Measurements from ENCODE around the gene B3GNT5.
A peak's percentile ranks its signal among the peaks of the same experiment; 100 is the strongest.

Gene B3GNT5

DNA sequence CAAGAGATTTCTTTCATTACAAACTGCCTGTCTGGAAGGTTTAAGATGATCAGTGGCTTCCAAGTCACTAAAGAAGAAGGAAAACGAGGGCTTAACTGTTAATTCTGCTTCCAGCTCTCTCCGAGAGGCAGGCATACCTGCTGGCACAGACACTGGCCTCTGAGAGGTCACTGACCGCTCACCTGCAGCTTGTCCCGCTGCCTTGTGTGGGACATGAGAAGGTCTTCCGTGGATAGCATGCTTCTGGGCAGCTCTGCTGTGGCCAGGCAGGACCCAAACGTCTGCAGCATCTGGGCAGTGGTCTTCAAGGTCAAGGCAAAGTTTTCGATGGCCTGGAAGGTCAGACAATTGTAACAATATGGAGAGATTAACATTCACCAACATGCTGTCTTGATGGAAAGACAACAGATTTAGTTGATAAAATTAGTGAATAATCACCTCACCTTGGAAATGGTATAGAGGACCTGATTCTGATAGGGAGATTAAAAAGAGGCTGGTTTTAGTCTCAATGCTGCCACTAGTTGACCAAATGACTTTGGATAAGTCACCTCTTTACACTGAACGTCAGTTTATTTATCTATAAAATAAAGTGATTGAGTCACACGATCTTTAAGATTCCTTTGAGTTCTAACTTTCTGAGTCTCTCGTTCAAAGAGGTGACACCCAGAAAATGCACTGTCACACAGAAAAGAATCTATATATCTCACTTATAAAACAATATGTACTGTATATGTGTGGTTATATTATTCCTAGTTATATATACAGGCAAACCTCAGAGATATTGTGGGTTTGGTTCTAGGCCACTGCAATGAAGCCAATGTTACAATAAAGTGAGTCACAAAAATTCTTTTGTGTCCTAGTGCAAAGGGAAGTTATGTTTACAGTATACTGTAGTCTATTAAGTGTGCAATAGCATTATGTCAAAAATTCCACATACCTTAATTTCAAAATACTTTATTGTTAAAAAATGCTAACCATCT lies 65.1 kb downstream of the B3GNT5 start:
- DNase-seq (ENCODE audit: low read depth, low spot score), result peak; percentile 65

DNA sequence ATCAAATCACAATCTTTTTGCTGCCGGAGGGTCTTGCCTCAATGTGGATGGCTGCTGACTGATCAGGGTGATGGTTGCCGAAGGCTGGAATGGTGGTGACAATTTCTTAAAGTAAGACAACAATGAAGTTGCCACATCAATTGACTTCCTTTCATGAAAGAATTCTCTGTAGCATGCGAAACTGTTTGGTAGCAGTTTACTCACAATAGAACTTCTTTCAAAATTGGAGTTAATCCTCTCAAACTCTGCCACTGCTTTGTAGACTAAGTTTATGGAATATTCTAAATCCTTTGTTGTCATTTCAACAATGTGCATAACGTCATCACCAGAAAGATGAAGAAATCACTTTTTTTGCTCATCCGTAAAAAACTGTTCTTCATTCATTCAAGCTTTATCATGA lies 65.8 kb downstream of the B3GNT5 start:
- TF ChIP-seq, protein P1, sequence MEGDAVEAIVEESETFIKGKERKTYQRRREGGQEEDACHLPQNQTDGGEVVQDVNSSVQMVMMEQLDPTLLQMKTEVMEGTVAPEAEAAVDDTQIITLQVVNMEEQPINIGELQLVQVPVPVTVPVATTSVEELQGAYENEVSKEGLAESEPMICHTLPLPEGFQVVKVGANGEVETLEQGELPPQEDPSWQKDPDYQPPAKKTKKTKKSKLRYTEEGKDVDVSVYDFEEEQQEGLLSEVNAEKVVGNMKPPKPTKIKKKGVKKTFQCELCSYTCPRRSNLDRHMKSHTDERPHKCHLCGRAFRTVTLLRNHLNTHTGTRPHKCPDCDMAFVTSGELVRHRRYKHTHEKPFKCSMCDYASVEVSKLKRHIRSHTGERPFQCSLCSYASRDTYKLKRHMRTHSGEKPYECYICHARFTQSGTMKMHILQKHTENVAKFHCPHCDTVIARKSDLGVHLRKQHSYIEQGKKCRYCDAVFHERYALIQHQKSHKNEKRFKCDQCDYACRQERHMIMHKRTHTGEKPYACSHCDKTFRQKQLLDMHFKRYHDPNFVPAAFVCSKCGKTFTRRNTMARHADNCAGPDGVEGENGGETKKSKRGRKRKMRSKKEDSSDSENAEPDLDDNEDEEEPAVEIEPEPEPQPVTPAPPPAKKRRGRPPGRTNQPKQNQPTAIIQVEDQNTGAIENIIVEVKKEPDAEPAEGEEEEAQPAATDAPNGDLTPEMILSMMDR (IDR thresholded peaks at IDR 0.05; ENCODE audit: low read depth, low read length), result no peak
- in situ Hi-C loops (cut with HindIII; ENCODE audit: low sequenced_read_pairs), result no loop called here
- DNase-seq (ENCODE audit: low read depth, low spot score), result no peak

More for the DNA sequence above, 65.1 kb downstream of the B3GNT5 start:
- no peak overlapping the region for H3K4me3 ChIP-seq (ENCODE audit: low read depth, low read length)
- in situ Hi-C loops (cut with HindIII; ENCODE audit: low sequenced_read_pairs), result no loop called here
- TF ChIP-seq, protein P1 (IDR thresholded peaks at IDR 0.05; ENCODE audit: low read depth, low read length), result no peak

DNA sequence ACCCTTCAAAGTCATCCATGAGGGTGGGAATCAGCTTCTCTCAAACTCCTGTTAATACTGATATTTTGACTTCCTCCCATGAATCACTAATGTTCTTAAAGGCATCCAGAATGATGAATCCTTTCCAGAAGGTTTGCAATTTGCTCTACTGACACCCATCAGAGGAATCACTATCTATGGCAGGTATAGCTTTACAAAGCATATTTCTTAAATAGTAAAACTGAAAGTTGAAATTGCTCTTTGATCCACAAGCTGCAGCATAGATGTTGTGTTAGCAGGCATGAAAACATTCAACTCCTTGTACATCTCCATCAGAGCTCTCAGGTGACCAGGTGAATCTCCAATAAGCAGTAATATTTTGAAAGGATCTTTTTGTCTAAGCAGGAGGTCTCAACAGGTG lies 66.3 kb downstream of the B3GNT5 start:
- TF ChIP-seq, protein P1 (IDR thresholded peaks at IDR 0.05; ENCODE audit: low read depth, low read length), result no peak
- in situ Hi-C loops (cut with HindIII; ENCODE audit: low sequenced_read_pairs), result no loop called here
- DNase-seq (ENCODE audit: low read depth, low spot score), result no peak
- no peak overlapping the region for H3K4me3 ChIP-seq (ENCODE audit: low read depth, low read length)

More for the DNA sequence above, 65.8 kb downstream of the B3GNT5 start:
- no peak overlapping the region for H3K4me3 ChIP-seq (ENCODE audit: low read depth, low read length)

Measured in astrocyte of the spinal cord (primary cell).